Activated T-cell treated with anti-CD3 and anti-CD28 coated beads for 4 hours (primary cell): ENCODE measurements around the gene POTEF.
"Not testable (repeated sequence)": the region's sequence is repeated elsewhere in the genome, so short reads cannot be mapped to it uniquely, and the experiment has no call there.

Experiments
- DNase-seq: peaks from one replicate; pipeline ENCODE4 v3.0.0-alpha.2; 2020

The POTEF gene

DNA sequence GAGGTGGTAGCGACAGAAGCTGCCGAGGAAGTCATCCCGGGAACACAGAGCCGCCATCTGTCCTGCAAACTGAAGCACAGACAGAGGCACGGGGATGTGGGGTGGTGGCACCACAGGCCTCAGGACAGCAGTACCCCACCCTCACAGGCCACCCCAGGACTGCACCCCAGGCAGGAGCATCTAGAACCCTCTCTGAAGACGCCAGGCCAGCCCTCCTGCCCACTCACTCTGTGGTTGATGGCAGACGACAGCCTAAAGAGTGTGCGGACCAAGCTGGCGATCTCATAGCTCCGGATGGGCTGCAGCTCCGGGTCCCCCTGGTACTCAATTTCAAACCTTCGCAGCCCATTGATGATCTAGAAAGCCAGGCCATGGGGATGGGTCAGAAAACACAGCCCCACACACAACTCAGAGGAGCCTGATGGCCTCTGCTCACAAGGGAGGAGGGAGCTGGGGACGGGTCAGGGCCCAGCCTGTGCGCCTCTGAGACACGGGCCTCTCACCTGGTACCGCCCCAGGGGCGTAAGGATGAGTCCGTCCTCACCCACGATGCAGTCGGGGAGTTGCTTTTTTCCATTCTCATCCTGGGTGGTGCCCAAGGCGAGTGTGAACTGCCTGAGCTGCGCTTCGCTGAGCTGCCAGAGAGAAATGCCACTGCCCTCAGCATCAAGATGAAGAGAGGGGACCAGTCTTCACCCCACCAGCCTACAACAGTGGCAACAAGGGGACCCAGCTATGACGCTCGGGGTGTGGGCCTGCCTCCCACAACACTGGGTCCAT is 24.0 kb upstream of the POTEF start:
- no peak for DNase-seq

DNA sequence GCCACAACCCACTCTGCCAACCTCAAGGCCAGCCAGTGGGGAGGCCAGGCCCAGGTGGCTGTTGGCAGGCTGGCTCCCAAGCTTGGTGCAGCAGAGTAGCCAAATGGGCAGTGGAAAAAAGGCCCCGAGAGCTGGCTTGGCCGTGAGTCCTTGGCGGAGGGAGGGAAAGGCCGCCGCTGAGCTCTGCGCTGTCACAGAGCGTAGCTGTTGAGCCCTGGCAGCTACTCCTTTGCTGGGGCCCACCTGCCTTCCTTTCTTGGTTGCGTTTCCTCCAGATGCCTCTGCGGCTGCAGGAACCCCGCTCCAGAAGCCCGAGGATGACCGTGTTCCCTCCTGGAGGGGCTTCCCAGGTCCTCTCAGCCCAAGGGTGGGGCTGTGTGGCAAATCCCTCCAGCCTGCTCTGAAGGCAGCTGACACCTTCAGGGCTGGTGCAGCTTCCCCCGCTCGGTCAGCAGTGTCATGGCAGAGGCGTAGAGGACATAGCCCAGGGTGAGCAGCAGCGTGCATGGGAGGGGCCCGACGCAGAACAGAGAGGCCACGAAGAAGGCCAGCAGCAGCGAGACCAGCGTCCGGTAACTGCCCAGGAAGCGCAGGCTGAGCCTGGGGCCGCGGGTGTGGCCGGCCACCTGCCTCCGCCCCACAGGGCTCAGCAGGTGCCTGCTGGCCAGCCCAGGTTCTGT is 23.3 kb upstream of the POTEF start:
- not testable (repeated sequence) for DNase-seq

DNA sequence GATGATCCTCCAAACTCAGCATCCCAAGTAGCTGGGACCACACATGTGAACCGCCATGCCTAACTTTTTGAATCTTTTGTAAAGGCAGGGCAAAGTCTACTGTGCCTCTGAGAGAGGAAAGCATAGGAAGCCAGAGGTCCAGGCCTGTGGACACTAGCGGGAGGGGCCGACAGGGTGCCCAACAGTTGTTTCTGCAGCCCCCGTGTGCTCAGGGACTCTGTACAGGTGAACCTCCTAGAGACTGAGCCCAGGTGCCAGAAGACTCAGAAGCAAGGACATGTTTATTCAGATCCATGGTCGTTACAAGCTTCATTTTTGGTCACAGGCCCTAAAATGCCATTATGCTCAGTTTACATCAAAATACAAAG is 22.1 kb upstream of the POTEF start:
- not testable (repeated sequence) for DNase-seq

DNA sequence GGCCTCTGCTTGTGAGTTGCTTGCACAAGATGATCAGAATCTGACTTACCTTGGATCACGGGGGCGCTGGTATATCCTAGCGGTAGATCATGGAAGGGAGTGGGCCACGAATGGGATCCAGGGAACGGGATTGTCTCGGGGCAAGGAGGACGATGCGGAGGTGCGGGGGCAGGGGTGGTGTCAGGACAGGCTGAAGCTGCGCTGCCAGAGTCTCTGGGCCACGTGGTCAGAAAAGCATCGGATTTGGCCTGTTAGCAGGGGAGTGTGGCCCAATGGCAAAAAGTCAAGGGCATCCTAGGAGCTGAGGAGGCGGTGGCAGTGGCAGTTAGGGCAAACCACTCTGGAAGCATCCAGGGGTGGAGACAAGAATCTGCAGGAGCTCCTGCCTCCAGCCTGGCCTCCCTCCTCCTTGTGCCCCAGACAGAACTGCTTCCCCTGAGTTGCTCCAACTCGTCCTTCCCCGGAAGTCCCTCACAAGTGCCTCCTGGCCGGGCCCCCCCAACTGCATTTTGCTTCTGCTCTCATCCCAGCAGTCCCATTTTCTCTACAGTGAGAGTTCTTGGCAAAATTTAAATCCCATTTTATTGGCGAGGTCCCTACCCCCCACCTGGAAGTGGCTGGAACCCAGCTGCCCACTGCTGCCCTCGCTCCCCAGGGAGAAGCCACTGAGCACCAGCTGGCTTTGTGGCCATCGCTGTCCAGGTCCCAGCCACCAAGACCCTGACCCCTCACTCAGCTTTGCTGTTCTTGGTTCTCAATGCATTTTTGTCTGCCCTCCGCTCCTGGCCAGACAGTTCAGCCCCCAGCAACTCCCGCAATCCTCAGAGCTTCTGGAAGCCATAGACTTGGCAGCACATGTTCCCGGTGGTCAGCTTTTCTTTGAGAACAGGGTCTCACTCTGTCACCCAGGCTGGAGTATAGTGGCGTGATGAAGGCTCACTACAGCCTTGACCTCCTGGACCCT is 21.4 kb upstream of the POTEF start:
- no peak for DNase-seq

DNA sequence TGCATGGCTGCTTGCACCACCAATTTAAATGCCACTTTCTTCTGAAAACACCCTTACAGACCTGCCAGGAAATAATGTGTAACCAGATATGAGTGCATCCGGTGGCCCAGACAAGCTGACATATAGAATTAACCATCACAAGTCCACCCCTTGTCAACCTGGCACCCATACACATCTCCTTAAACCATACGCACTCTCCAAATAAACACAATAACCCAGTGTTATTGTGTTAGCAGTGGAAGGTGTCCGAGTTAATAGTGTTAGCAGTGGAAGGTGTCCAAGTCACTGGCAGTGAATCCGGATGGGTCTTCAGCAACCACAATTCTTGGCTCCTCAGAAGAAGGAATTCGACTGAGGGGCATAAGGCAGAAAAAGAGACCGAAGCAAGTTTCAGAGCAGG is 19.5 kb upstream of the POTEF start:
- not testable (repeated sequence) for DNase-seq

DNA sequence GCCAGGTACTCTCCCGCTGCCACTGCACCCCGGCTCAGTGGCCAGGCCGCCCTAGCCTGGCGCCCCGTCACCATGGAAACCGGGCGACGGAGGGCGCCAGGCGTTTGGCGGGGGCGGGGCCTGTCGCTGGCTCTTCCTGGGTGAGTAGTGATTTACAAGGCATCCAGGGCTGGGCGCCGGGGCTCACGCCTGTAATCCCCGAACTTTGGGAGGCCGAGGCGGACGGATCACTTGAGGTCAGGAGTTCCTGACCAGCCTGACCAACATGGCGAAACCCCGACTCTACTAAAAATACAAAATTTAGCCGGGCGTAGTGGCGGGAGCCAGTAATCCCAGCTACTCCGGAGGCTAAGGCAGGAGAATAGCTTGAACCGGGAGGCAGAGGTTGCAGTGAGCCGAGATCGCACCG is 16.0 kb upstream of the POTEF start, which contains the start of gene CCDC74B:
Gene CCDC74B (minus strand): TSS at position 107 of the 409 bp plus-strand sequence. CDS start 116 bp downstream, outside the sequence.
- DNase-seq: peak; percentile 19

DNA sequence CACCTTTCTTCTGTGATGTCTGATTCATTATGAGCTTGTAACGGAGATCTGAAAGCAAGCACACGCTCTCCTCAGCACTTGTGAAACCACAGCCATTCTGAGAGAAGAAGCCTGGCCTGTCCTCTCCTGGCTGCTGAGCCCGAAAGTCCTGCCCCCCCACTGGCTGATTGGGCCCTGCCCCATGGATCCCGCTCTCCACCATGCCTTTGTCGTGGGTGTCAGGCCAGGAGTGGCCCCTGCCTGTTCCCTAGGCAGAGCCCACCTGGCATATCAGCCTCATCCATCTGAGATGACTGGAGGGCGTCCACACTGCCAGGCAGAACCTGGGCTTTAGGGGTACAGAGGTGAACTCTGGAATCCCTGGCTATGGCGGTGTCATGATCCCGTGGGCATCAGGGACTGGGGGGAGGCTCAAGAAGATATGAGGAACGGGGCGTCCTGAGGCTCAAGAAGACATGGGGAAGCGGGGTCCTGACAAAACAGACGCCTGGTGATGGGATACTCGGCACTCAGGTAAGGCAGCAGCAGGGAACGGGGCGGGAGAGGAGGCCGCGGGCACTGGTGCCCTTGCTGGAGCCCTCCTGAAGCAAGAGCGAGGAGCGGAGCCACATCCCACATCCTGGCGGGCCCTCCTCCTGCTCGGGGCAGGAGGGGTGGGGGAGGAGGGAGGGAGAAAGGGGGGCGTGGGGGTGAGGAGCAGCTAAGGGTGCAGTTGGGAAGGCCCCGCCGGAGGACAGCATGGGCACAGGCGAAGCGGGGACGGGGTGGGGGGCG is 14.4 kb upstream of the POTEF start:
- not testable (repeated sequence) for DNase-seq

DNA sequence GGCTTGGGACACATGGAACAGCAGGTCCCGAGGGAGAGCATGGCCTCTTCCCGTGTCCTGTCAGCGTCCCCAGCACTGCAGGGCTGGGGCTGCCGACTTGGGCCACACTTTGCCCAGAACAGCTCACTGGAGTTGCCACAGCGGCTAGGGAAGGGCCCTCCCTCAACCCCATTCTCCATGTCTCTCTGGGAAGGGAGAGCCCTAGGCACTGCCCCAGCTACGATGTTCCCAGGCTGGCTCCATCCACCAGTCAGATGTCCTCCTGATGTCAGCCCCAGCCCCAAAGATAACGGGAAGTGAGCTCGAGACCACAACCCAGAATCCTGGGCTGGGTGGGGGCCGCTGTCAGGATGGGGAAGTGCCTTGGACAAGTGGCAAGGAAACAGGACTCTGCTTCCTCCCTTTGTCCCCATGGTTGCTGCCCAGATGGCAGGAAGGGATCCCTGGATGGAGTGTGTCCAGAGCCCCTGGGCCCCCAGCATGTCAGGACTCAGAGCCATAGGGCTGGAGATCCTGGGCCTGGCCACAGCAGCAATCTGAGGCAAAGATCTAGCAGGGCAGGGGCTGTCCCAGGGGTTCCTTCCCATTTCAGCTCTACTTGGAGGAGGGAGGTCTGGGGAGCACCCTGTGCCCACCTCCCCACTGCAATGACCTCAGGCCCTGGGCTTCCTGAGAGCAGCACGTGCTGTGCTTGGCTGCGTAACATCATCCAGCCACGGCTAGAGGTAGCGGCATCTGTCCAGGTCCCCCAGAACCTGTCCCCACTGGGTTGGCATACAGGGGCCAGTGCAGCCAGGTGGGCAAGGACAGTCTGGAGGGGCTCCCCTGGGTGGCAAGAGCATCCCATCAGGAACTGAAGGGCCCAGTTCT is 13.6 kb upstream of the POTEF start:
- DNase-seq: not testable (repeated sequence)

DNA sequence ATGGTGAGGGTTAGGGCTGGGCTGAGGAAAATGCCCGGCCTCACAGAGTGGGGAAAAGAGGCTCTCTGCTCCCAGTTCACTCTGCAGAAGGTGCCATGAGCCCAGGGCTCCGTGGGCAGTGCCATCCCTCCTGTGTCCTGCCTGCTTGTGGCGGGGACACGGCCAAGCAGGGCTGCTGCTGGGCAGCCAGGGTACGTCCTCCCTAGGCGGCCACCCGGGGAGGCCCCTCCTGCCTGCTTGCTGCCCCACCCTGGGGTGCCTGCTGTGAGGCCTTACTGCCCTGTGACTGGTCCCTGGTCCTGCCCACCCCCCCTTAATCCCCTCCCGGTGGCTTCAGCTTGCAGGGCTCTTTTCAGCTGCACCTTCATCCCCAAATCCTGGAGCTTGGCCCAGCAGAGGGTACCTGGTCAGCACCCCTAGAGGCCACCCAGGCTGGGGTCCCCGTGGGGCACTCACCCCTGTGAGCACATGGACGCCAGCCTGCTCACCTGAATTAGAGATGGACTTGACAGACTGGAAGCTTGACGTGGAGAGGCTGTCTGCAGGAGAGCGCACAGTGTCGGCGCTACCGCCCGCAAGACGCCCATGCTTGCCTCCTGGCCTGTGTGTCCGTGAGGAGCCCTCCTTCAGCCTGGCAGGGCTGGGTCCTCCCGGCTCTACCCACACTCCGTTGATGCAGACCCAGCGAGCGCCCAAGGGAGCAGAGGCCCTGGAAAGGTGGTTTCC is 12.8 kb upstream of the POTEF start:
- DNase-seq: not testable (repeated sequence)

DNA sequence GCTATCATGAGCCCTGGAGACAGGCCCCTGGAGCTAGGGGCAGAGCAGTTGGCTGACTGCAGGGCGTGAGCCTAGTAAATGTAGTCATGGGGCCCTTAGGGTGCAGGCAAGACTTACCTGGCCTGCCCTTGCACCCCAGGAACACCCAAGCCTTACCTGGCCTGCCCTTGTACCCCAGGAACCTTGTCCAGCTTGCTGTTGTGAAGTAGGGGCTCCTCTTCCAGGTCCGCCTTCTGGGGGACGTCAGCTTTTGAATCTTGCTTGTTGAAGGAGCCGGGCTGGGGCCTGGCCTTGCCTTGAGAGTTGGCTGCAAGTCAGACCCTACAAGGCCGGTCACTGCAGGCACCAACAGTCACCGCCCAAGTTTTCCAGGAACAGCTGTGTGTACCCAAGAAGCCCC is 12.0 kb upstream of the POTEF start:
- DNase-seq: not testable (repeated sequence)

DNA sequence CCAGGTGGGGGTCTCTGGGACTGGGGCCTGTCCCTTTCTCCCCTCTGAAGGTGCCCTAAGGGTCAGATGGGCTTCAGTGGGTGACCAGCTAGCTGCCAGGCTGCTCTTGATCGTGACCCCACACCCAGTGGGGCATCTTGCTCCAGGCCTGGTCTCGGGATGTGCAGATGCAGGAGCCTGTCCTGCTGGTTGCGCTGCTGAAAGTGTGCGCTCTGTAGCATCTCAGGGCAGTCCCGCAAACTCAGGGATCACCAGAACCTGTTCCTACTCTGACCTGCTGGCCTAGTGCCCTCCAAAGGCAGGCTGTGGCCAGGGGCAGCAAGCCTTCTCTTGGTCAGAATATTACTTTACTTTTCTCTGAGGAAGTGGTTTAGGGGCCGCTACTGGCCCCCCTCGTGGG is 11.5 kb upstream of the POTEF start:
- DNase-seq: not testable (repeated sequence)

DNA sequence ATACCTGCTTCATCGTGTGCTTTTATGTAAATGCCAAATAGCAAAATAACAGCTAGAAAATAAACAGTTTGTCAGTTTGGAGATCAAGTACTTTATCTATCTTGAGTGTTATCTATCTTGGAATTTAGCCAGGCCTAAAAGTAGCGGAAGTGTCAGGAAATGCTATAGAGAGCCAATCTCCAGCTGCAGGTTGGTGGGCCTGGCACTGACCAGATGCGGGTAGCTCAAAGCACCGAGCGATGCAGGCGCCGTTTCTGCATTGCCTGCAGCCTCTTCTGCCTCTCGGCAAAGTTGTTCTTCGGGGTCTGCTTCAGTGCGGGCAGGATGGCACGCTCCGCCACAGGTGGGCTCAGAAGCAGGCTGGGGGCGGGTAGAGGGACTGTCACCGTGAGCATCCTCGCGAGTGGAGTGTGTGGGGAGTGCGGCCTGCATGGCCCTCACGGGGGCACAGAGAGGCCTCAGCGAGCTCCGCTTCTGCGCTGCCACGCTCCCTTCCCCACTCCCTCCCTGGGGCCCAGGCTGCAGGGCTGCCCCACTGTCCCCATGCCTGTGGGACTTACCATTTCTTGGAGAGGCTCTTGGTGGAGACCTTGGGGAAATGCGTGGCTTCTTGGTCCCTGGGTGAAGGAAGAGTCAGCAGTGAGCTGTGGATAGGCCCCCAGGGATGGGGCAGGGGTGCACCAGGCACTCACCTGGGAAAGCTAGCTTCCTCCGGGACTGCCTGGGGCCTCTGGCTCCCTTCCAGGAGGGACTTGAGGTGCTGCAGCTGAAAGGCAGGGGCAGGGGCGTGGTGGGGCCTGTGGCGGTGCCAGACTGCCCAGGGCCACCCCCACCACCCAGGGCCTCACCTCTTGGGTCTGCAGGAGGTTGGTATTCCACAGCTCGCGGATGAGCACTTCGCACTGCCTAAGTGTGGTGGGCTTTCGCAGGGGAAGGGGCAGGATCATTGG is 10.6 kb upstream of the POTEF start:
- DNase-seq: not testable (repeated sequence)

DNA sequence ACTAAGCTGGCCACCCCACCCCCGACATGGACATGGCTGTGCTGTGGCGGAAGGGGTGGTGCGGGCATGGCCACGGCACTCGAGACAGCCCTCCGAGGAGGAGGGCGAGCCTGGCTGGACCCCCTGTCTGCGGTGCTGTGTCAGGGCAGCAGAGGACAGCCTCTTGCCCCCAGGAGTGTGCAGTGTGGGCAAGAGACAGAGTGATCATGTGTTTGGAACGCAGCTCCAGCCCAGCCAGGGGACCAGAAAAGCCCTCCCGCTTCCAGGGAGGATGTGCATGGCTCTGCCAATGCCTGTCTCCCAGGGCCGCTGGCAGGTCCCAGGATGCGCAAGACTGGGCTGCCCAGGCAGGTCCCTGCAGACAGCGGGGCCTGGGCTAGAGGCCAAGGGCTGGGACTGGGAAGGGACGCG is 9.8 kb upstream of the POTEF start:
- DNase-seq: not testable (repeated sequence)

DNA sequence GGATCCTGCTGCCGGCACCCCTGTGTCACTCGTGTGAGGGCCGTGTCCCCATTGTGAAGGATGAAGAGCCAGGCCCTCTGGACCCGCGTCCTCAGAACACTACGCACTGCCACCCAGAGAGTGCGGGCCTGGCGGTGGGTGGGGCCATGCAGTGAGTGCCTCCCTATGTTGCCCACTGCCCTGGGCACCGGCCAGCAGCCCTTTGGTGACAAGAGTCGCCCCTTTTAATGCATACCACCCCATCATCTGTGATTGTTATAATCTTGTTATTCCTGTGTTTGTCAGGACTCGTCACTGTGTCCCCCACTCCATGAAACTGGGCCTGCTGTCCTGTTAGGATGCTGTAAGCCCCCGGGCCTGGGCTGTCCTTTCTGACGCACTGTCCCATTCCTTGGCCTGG is 9.3 kb upstream of the POTEF start:
- not testable (repeated sequence) for DNase-seq

DNA sequence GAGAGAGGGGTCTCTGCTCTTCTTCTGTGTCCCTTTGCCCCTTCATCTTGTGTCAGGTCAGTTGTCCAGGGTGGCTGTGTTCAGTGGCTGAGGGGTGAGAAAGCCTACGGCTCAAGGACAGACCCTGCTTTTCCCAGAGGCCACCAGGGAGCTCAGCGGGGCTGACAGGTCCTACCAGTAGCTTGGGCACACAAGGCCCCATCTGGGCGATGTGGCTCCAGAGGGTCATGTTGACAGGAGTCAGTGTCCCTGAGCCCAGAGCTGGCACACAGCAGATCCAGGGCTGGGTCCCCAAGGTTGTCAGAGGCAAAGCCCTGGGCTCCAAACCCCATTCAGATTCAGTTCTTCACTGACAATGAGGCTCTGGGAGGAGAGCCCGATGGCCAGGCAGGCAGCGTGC is 8.1 kb upstream of the POTEF start:
- DNase-seq: not testable (repeated sequence)

DNA sequence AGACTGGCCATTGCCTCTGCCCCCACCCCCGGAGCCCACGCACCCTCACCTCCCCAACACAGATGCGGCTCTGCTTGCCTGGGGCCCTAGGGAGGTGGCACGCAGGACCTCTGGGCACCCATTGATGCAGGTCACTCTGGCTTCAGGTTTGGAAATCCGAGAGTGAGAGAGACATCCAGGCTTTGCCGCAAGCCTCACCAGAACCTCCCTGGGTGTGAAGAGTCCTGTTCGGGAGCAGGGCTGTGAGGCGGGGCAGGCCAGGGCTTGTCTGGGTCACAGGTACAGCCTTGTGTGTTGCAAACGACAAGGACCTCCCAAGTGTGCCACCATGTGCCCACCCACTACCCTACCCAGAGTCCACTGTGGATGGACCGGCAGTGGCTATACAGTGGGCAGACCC is 7.5 kb upstream of the POTEF start:
- not testable (repeated sequence) for DNase-seq

DNA sequence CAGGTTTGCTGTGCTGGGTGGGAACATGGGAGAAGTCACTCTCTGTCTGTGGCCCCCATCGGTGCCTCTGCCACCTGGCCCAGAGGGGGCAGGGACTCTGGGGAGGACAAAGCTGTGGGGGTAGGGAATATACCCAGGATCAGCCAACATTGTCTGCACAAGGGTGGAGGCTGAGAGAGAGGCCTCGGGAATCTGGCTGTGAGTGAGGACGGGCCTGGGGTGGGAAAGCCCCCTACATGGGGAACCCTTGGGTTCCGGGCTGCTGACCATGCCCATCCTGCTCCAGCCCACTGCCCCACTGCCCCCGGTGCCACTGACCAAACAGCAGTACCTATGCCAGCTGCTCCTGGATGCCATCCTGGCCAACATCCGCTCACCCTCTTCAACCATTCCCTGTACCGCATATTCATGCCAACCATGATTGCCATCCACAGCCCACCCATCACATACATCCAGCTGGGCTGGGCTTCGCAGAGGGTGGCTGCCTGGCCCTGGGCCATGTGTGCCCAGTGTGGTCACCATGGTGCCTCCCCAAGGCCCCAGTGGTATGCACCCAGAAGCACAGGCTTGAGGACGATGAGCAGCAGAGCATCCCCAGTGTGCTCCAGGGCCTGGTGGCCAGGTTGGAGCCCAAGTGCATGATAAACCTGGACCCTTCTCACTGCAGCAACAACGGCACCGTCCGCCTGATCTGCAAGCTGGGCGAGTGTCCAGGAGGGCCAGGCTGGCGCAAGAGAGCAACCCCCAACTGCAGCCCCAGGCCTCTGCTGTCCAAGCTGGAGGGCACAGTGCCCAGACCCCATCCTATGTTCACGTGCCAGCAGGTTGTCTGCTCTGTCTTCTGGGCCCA is 6.9 kb upstream of the POTEF start:
- no peak for DNase-seq

DNA sequence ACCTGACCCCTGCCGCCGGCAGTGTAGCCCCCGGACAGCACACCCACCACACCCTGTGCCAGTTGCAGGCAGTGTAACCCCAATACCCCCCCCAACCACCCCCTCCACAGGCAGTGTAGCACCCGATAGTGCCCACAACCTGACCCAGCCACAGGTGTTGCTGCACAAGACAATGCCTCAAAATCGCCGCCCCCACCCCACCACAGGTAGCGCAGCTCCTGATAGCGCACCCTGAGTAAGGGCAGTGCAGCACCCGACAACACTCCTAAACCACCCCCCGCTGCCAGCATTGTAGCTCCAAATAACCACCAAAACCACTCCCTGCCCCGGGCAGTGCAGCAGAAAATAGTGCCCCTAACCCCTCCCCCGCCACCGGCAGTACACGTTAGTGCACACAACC is 558 bp downstream of the POTEF start:
- DNase-seq: not testable (repeated sequence)
